ENCODE measurements around the gene RAMACL. TPM values are rescaled to one million over a fixed set of nuclear protein-coding genes. Genes with fewer than 3 reads are reported as not detected.

Gene RAMACL
- total and polyA plus RNA-seq, 4 donors, result 0.22 to 0.59 (median 0.31) TPM

DNA sequence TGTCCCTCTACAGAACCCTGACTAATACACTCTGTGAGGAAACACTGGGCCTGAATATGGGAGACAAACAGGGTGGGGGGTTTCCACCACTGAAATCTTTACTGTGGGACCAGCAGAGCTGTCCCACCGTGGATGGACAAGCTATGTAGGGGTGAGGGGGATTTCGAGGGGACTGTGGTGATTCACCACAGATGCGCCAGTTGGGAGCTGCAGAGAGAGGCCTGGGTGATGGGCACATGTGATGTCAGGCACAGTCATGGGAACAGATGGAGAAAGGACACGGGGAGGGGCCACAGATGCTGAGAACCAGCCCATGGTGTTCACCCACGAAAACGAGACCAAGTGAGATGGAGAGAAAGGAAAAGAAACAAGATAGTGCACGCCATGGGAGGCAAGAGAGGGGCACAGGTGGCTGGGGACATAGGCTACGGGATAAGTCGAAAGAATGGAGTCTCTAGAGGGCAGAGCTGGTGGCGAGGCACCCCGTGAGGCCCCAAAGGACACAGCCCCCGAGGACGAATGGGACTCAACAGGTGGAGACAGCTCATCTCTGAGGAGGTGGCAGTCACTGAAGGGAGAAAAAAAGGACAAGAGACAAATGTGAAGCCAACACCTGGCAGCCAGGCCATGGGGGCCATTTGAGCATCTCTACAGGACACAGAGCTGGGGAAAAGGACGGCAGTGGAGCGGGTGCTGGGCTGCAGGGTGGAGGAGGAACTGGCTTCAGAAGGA is 10.5 kb upstream of the RAMACL start:
- Histone ChIP-seq H3K9me3 (ENCODE audit: control insufficient read depth in 4 of 4, low read length in 3 of 4) (no peaks in the 10 kb centered on the region), H3K9ac (ENCODE audit: low read depth in 1 of 2, low read length in 2 of 2) (no peak overlapping the region), H3K27ac (ENCODE audit: low read depth in 1 of 2, low read length in 2 of 2) (no peak overlapping the region), H3K36me3 (ENCODE audit: control insufficient read depth in 4 of 4, insufficient read depth in 3 of 4, low read depth in 1 of 4, low read length in 3 of 4) (no peaks in the 10 kb centered on the region), H3K27me3 (ENCODE audit: control insufficient read depth in 4 of 4, insufficient read depth in 4 of 4, low read length in 3 of 4) (no peaks in the 10 kb centered on the region), H3K4me3 (ENCODE audit: low read depth in 1 of 3, low read length in 3 of 3) (no peak overlapping the region), H3K4me1 (ENCODE audit: control insufficient read depth in 4 of 4, insufficient read depth in 4 of 4, low read length in 3 of 4) (no peaks in the 10 kb centered on the region)
- 94% methylated on average over 15 of the region's 15 CpGs for WGBS
- DNase-seq (ENCODE audit: low spot score), result no peak
- TF ChIP-seq, protein P1, sequence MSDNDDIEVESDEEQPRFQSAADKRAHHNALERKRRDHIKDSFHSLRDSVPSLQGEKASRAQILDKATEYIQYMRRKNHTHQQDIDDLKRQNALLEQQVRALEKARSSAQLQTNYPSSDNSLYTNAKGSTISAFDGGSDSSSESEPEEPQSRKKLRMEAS (IDR thresholded peaks at IDR 0.05), result no peak
- TF ChIP-seq FOXA1 (IDR thresholded peaks at IDR 0.05) (no peak), TAF1 (conservative IDR thresholded peaks at IDR 0.05) (no peak), HNF4A (conservative IDR thresholded peaks at IDR 0.05) (no peak), SP1 (IDR thresholded peaks at IDR 0.05) (no peak), RXRA (IDR thresholded peaks at IDR 0.05) (no peak), EGR1 (IDR thresholded peaks at IDR 0.05; ENCODE audit: low read depth in 2 of 2) (no peak), YY1 (IDR thresholded peaks at IDR 0.05) (no peak), HNF4G (IDR thresholded peaks at IDR 0.05) (no peak), NR2F2 (IDR thresholded peaks at IDR 0.05) (no peak)
- TF ChIP-seq, protein P2, sequence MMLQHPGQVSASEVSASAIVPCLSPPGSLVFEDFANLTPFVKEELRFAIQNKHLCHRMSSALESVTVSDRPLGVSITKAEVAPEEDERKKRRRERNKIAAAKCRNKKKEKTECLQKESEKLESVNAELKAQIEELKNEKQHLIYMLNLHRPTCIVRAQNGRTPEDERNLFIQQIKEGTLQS (IDR thresholded peaks at IDR 0.05), result no peak
- TF ChIP-seq, protein P3, sequence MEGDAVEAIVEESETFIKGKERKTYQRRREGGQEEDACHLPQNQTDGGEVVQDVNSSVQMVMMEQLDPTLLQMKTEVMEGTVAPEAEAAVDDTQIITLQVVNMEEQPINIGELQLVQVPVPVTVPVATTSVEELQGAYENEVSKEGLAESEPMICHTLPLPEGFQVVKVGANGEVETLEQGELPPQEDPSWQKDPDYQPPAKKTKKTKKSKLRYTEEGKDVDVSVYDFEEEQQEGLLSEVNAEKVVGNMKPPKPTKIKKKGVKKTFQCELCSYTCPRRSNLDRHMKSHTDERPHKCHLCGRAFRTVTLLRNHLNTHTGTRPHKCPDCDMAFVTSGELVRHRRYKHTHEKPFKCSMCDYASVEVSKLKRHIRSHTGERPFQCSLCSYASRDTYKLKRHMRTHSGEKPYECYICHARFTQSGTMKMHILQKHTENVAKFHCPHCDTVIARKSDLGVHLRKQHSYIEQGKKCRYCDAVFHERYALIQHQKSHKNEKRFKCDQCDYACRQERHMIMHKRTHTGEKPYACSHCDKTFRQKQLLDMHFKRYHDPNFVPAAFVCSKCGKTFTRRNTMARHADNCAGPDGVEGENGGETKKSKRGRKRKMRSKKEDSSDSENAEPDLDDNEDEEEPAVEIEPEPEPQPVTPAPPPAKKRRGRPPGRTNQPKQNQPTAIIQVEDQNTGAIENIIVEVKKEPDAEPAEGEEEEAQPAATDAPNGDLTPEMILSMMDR (IDR thresholded peaks at IDR 0.05; ENCODE audit: low read depth, low read length, missing input control), result no peak

DNA sequence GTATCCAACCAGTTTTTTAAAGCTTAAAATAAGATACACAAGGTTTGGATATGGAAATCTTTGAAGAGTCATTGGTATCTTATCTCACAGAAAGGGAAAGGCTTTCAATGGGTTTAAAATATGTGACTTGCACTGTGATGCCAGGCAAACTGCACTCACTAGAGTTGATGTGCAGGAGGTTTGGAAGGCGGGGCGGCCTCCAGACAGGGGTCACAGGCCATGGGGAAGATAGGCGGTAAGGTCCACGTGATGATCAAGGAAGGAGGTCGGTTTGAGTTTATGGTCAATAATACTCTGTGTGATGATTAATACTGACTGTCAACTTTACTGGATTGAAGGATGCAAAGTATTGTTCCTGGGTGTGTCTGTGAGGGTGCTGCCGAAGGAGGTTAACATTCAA is 9.5 kb upstream of the RAMACL start:
- DNase-seq (ENCODE audit: low spot score), result no peak
- H3K27ac ChIP-seq (ENCODE audit: low read depth in 1 of 2, low read length in 2 of 2), result no peak overlapping the region
- TF ChIP-seq JUND (IDR thresholded peaks at IDR 0.05) (no peak), TAF1 (conservative IDR thresholded peaks at IDR 0.05) (no peak), YY1 (IDR thresholded peaks at IDR 0.05) (no peak), EGR1 (IDR thresholded peaks at IDR 0.05; ENCODE audit: low read depth in 2 of 2) (no peak), NR2F2 (IDR thresholded peaks at IDR 0.05) (no peak), RXRA (IDR thresholded peaks at IDR 0.05) (no peak), FOXA1 (IDR thresholded peaks at IDR 0.05) (no peak), HNF4A (conservative IDR thresholded peaks at IDR 0.05) (no peak), RAD21 (IDR thresholded peaks at IDR 0.05) (no peak)
- TF ChIP-seq, protein P2 (IDR thresholded peaks at IDR 0.05), result no peak
- TF ChIP-seq, protein P1 (IDR thresholded peaks at IDR 0.05), result no peak
- TF ChIP-seq, protein P3 (IDR thresholded peaks at IDR 0.05; ENCODE audit: low read depth, low read length, missing input control), result no peak
- TF ChIP-seq, protein P4, sequence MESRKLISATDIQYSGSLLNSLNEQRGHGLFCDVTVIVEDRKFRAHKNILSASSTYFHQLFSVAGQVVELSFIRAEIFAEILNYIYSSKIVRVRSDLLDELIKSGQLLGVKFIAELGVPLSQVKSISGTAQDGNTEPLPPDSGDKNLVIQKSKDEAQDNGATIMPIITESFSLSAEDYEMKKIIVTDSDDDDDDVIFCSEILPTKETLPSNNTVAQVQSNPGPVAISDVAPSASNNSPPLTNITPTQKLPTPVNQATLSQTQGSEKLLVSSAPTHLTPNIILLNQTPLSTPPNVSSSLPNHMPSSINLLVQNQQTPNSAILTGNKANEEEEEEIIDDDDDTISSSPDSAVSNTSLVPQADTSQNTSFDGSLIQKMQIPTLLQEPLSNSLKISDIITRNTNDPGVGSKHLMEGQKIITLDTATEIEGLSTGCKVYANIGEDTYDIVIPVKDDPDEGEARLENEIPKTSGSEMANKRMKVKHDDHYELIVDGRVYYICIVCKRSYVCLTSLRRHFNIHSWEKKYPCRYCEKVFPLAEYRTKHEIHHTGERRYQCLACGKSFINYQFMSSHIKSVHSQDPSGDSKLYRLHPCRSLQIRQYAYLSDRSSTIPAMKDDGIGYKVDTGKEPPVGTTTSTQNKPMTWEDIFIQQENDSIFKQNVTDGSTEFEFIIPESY (IDR thresholded peaks at IDR 0.05), result no peak
- TF ChIP-seq, protein P5, sequence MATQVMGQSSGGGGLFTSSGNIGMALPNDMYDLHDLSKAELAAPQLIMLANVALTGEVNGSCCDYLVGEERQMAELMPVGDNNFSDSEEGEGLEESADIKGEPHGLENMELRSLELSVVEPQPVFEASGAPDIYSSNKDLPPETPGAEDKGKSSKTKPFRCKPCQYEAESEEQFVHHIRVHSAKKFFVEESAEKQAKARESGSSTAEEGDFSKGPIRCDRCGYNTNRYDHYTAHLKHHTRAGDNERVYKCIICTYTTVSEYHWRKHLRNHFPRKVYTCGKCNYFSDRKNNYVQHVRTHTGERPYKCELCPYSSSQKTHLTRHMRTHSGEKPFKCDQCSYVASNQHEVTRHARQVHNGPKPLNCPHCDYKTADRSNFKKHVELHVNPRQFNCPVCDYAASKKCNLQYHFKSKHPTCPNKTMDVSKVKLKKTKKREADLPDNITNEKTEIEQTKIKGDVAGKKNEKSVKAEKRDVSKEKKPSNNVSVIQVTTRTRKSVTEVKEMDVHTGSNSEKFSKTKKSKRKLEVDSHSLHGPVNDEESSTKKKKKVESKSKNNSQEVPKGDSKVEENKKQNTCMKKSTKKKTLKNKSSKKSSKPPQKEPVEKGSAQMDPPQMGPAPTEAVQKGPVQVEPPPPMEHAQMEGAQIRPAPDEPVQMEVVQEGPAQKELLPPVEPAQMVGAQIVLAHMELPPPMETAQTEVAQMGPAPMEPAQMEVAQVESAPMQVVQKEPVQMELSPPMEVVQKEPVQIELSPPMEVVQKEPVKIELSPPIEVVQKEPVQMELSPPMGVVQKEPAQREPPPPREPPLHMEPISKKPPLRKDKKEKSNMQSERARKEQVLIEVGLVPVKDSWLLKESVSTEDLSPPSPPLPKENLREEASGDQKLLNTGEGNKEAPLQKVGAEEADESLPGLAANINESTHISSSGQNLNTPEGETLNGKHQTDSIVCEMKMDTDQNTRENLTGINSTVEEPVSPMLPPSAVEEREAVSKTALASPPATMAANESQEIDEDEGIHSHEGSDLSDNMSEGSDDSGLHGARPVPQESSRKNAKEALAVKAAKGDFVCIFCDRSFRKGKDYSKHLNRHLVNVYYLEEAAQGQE (IDR thresholded peaks at IDR 0.05), result no peak

More for the DNA sequence above, 9.5 kb upstream of the RAMACL start:
- H3K36me3 ChIP-seq (ENCODE audit: control insufficient read depth in 4 of 4, insufficient read depth in 3 of 4, low read depth in 1 of 4, low read length in 3 of 4), result no peaks in the 10 kb centered on the region
- H3K4me1 ChIP-seq (ENCODE audit: control insufficient read depth in 4 of 4, insufficient read depth in 4 of 4, low read length in 3 of 4), result no peaks in the 10 kb centered on the region
- WGBS, result 83% methylated on average over 6 of the region's 6 CpGs
- no peaks in the 10 kb centered on the region for H3K27me3 ChIP-seq (ENCODE audit: control insufficient read depth in 4 of 4, insufficient read depth in 4 of 4, low read length in 3 of 4)
- H3K4me3 ChIP-seq (ENCODE audit: low read depth in 1 of 3, low read length in 3 of 3), result no peak overlapping the region
- no peaks in the 10 kb centered on the region for H3K9me3 ChIP-seq (ENCODE audit: control insufficient read depth in 4 of 4, low read length in 3 of 4)
- no peak overlapping the region for H3K9ac ChIP-seq (ENCODE audit: low read depth in 1 of 2, low read length in 2 of 2)
